Tibial nerve (tissue), 4 donors: ENCODE data around the gene AGAP6. TPM values are rescaled to one million over a fixed set of nuclear protein-coding genes. Genes with fewer than 3 reads are reported as not detected.
"Not testable (repeated sequence)": the region's sequence is repeated elsewhere in the genome, so short reads cannot be mapped to it uniquely, and the experiment has no call there.

Experiments
- DNase-seq, 2 donors: peaks; one replicate each; pipeline ENCODE4 v3.0.0-alpha.2; 2019; ENCODE audit warnings: low spot score in 2 of 2
- H3K27ac ChIP-seq, 4 donors: fragments of 200-600 bp; sonication (generic) in 3 of 4; one replicate each; pipeline ENCODE4 v1.5.1; 2017 to 2019; ENCODE audit warnings: mild to moderate bottlenecking in 1 of 4
- H3K27me3 ChIP-seq, 2 donors: fragments of 200-600 bp; sonication (generic) in 1 of 2; one replicate each; pipeline versions ENCODE4 v1.5.1 to v1.6.0; 2017 to 2019
- H3K36me3 ChIP-seq, 3 donors: fragments of 200-600 bp; sonication (generic); one replicate each; pipeline ENCODE4 v1.5.1; 2018 to 2019
- H3K4me1 ChIP-seq, 4 donors: fragments of 200-600 bp; sonication (generic) in 3 of 4; one replicate each; pipeline ENCODE4 v1.5.1; 2017 to 2019
- H3K4me3 ChIP-seq, 4 donors: fragments of 200-600 bp; sonication (generic) in 3 of 4; one replicate each; pipeline ENCODE4 v1.5.1; 2017 to 2019; ENCODE audit warnings: mild to moderate bottlenecking in 1 of 4, moderate library complexity in 1 of 4
- H3K9me3 ChIP-seq, 4 donors: fragments of 200-600 bp; sonication (generic) in 3 of 4; one replicate each; pipeline ENCODE4 v1.5.1; 2017 to 2019
- CTCF ChIP-seq, 5 experiments: fragments of 200-600 bp in 3 of 5; fragments of 450-650 bp in 2 of 5; sonication (generic) in 3 of 5; IDR thresholded peaks; one replicate each; pipeline ENCODE4 v1.5.1; 2016 to 2019; ENCODE audit warnings: antibody characterized with exemption in 5 of 5, mild to moderate bottlenecking in 3 of 5, moderate library complexity in 2 of 5
- EP300 ChIP-seq, 2 donors: sonication (generic); formaldehyde crosslinking; IDR thresholded peaks; one replicate each; pipeline ENCODE4 v1.6.1; 2017; ENCODE audit warnings: antibody characterized with exemption in 2 of 2, mild to moderate bottlenecking in 1 of 2
- POLR2A ChIP-seq, 2 donors: fragments of 450-650 bp; IDR thresholded peaks; one replicate each; pipeline ENCODE4 v1.6.1; 2017; ENCODE audit warnings: antibody characterized with exemption in 2 of 2, mild to moderate bottlenecking in 2 of 2, moderate library complexity in 2 of 2
- WGBS, 2 donors: methylation state at CpG; one replicate each; pipeline ENCODE4 v1.1.5; 2018; 5-methylcytosine and 5-hydroxymethylcytosine counted together
- total RNA-seq, 4 donors: library from RNA; depleted of rRNA; stranded (reverse); fragments of >200 nt; gene quantifications; one replicate each; pipeline ENCODE4 v1.1.0, GENCODE V29; 2016

The AGAP6 gene
- total RNA-seq, 4 donors from 2014 or later = 17.7 to 37.5 (median 28.7) TPM

DNA sequence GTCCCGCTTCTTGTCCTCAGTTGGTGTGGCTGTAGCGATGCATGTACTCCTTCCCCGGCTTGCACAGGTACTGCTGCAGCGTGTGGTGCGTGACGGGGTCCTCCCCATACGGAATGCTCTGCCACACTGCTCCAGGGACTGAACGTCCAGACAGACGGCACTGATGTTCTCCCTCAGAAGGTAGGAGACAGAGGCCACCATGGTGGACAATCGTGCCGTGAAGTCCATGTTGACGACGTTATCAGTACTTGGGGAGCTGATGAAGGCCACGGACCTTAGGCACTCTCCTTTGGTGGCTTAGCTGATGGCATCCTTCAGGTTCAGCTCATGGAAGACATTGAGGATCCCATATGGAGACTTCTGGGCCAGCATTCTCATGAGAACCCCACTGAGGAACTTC, 37.4 kb downstream of the AGAP6 start:
- no peak for DNase-seq
- H3K27me3 ChIP-seq = peaks cover 0 to 12% of the 10 kb centered on the region in 2 donors
- no peak for TF ChIP-seq POLR2A (IDR thresholded peaks at IDR 0.05)
- no peak for TF ChIP-seq EP300 (IDR thresholded peaks at IDR 0.05)
- TF ChIP-seq CTCF (IDR thresholded peaks at IDR 0.05) = no peak
- H3K27ac ChIP-seq = no peak overlapping the region
- WGBS, 2 donors = 96% methylated on average over 10 to 14 of the region's 14 CpGs
- H3K36me3 ChIP-seq = no peaks in the 10 kb centered on the region
- H3K4me1 ChIP-seq = no peaks in the 10 kb centered on the region
- no peak overlapping the region for H3K4me3 ChIP-seq
- H3K9me3 ChIP-seq = no peaks in the 10 kb centered on the region

GRCh38 chr10:50027195-50027594, 39.0 kb downstream of the AGAP6 start:
- WGBS, 2 donors = 88 to 100% methylated on average over 11 to 13 of the region's 13 CpGs

GRCh38 chr10:50033481-50033880, 45.3 kb downstream of the AGAP6 start:
- no peak overlapping the region for H3K27ac ChIP-seq

More at GRCh38 chr10:50027195-50027594, 39.0 kb downstream of the AGAP6 start:
- Histone ChIP-seq H3K36me3 (no peaks in the 10 kb centered on the region), H3K27me3 (peaks cover 0 to 12% of the 10 kb centered on the region in 2 donors), H3K27ac (no peak overlapping the region), H3K4me3 (no peak overlapping the region), H3K9me3 (no peaks in the 10 kb centered on the region), H3K4me1 (no peaks in the 10 kb centered on the region)
- TF ChIP-seq EP300 (IDR thresholded peaks at IDR 0.05) (no peak), CTCF (IDR thresholded peaks at IDR 0.05) (no peak), POLR2A (IDR thresholded peaks at IDR 0.05) (no peak)
- no peak for DNase-seq

DNA sequence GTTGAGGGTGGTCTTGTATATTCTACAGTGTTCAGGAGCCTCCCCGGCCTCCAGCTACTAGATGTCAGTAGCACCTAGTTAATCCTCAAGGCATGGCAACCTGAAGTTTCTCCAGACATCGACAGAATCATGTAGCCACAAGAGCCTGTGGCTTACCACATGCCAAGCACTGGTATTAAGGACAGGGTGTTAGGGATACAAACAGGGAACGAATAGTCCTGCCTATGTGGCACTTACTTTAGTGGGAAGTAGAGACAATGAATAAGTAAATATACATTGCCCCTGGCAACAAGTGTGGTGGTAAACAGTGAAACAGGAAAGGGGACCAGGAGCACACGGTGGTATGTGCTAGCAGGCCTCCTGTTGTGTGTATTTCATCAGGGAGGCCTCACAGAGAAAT, 47.1 kb downstream of the AGAP6 start:
- H3K9me3 ChIP-seq, H3K27ac ChIP-seq, H3K4me1 ChIP-seq, H3K27me3 ChIP-seq, H3K36me3 ChIP-seq, H3K4me3 ChIP-seq, DNase-seq: not testable (repeated sequence)
- 65 to 71% methylated on average over 3 of the region's 4 CpGs for WGBS, 2 donors

More at GRCh38 chr10:50033481-50033880, 45.3 kb downstream of the AGAP6 start:
- Histone ChIP-seq H3K9me3 (no peaks in the 10 kb centered on the region), H3K27me3 (no peaks in the 10 kb centered on the region), H3K36me3 (no peaks in the 10 kb centered on the region), H3K4me3 (no peak overlapping the region), H3K4me1 (no peaks in the 10 kb centered on the region)
- no peak for DNase-seq
- 52 to 65% methylated on average over 3 of the region's 3 CpGs for WGBS, 2 donors
- TF ChIP-seq POLR2A (IDR thresholded peaks at IDR 0.05) (no peak), CTCF (IDR thresholded peaks at IDR 0.05) (no peak), EP300 (IDR thresholded peaks at IDR 0.05) (no peak)

DNA sequence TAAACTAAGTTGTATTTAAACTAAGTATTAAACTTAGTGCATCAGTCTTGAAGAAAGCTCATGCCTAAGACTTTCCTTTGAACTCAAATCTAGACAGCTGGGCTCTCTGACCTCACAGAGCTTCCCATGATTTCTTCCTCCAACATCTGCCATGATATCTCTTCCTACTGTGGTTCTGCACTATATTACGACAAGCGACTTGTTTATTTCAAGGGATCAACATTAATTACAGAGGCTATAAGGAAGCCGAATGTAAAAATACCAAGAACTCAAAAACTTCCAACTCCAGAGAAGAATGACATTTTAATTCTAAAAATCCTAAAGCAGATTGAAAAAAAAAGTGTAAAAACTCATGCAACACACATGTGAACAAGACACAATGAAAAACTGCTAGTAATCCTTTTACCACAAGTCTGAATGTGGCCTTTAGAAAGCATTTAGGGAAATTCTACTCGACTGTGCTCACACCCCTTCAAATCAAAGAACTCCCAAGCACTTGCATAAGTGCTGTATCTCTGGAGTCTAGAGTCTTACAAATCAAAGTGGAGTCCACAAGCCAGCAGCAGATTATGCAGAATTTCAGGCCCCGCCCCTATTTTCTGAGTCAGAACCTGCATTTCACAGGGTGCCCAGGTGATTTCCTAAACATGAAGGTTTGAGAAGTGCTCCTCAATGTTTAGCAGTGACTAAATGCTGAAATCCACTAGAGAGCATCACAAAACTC, 56.9 kb downstream of the AGAP6 start:
- DNase-seq = no peak
- H3K4me1 ChIP-seq = no peaks in the 10 kb centered on the region
- H3K27ac ChIP-seq = no peak overlapping the region
- WGBS, 2 donors = 75 to 80% methylated on average over 5 of the region's 5 CpGs
- no peaks in the 10 kb centered on the region for H3K9me3 ChIP-seq
- no peak for TF ChIP-seq CTCF (IDR thresholded peaks at IDR 0.05)
- TF ChIP-seq EP300 (IDR thresholded peaks at IDR 0.05) = no peak
- no peak for TF ChIP-seq POLR2A (IDR thresholded peaks at IDR 0.05)
- H3K27me3 ChIP-seq = no peaks in the 10 kb centered on the region
- no peak overlapping the region for H3K4me3 ChIP-seq
- no peaks in the 10 kb centered on the region for H3K36me3 ChIP-seq

GRCh38 chr10:50046457-50046856, 58.3 kb downstream of the AGAP6 start:
- H3K27me3 ChIP-seq, H3K4me3 ChIP-seq, H3K27ac ChIP-seq, H3K9me3 ChIP-seq, H3K4me1 ChIP-seq, DNase-seq, H3K36me3 ChIP-seq: not testable (repeated sequence)
- 80% methylated on average over 9 of the region's 9 CpGs for WGBS, 2 donors

GRCh38 chr10:50047594-50047993, 59.4 kb downstream of the AGAP6 start:
- not testable (repeated sequence) for H3K27me3 ChIP-seq, H3K4me3 ChIP-seq, H3K27ac ChIP-seq, H3K9me3 ChIP-seq, DNase-seq, H3K36me3 ChIP-seq, H3K4me1 ChIP-seq
- 80 to 91% methylated on average over 5 of the region's 5 CpGs for WGBS, 2 donors

GRCh38 chr10:50051995-50052660, 63.9 kb downstream of the AGAP6 start:
- H3K4me1 ChIP-seq, H3K36me3 ChIP-seq, H3K9me3 ChIP-seq, H3K27me3 ChIP-seq, H3K4me3 ChIP-seq, DNase-seq, H3K27ac ChIP-seq: not testable (repeated sequence)
- WGBS, 2 donors = 40 to 49% methylated on average over 3 of the region's 3 CpGs

DNA sequence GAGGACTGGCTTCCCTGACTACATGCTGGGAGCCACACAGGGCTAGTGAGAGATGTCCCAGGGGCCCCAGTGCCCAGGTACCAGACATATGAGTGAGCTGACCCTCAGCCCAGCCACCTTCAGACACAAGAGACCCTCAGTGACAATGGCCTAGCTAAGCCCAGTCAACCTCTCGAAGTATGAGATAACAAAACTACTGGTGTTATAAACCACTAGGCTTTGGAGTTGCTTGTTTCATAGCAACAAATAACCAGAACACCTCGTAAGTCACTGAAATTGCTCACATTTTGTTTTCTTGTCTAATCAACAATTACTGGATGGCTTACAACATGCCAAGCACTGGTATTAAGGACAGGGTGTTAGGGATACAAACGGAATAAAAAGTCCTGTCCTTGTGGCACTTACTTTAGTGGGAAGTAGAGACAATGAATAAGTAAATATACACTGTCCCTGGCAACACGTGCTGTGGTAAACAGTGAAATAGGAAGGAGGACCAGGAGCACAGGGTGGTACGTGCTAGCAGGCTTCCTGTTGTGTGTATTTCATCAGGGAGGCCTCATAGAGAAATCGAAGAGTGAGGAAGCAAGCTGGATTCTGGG, 64.7 kb downstream of the AGAP6 start:
- DNase-seq = not testable (repeated sequence)
- WGBS, 2 donors = 67 to 71% methylated on average over 6 of the region's 6 CpGs

More for the DNA sequence above, 64.7 kb downstream of the AGAP6 start:
- H3K4me1 ChIP-seq, H3K27ac ChIP-seq, H3K9me3 ChIP-seq, H3K36me3 ChIP-seq, H3K4me3 ChIP-seq, H3K27me3 ChIP-seq: not testable (repeated sequence)
